MCF 10A (cell line): ENCODE measurements around the gene CYTH1. TPM values are rescaled to one million over a fixed set of nuclear protein-coding genes. Genes with fewer than 3 reads are reported as not detected.

ENCODE experiments used
- BruUV-seq: library from RNA; stranded (reverse); fragments of 400-500 nt; replicated peaks from 2 replicates; lab custom pipeline; 2021; lab: Mats Ljungman, UMichigan
- CTCF ChIA-PET: fragments of 300-600 bp; sonication (Branson Sonifier 250); formaldehyde crosslinking; extraction: SDS; loops from one replicate; lab custom pipeline; 2021; ENCODE audit warnings: antibody characterized with exemption, inconsistent platforms; lab: Yijun Ruan, JAX
- POLR2A ChIA-PET: fragments of 300-600, 350-650 bp; sonication (Branson Sonifier 250); formaldehyde crosslinking; extraction: SDS; loops from one replicate; lab custom pipeline; 2020; ENCODE audit warnings: antibody characterized with exemption, inconsistent platforms; lab: Yijun Ruan, JAX
- DNase-seq: peaks from one replicate; pipeline ENCODE4 v3.0.0-alpha.2; 2018; ENCODE audit not compliant: unreplicated experiment
- H3K27ac Mint-ChIP-seq: one replicate; pipeline ENCODE4 v1.8.0; 2022; ENCODE audit warnings: mild to moderate bottlenecking, low read depth, mixed read lengths; ENCODE audit not compliant: unreplicated experiment
- H3K27me3 Mint-ChIP-seq: one replicate; pipeline ENCODE4 v1.8.0; 2022; ENCODE audit warnings: mixed read lengths; ENCODE audit not compliant: insufficient read depth, unreplicated experiment
- H3K36me3 Mint-ChIP-seq: one replicate; pipeline ENCODE4 v1.8.0; 2022; ENCODE audit warnings: mild to moderate bottlenecking, moderate library complexity, mixed read lengths; ENCODE audit not compliant: insufficient read depth, unreplicated experiment
- H3K4me1 Mint-ChIP-seq: one replicate; pipeline ENCODE4 v1.8.0; 2022; ENCODE audit warnings: mixed read lengths; ENCODE audit not compliant: insufficient read depth, unreplicated experiment
- H3K4me3 Mint-ChIP-seq: one replicate; pipeline ENCODE4 v1.8.0; 2022; ENCODE audit warnings: mild to moderate bottlenecking, moderate library complexity, mixed read lengths; ENCODE audit not compliant: unreplicated experiment
- H3K9me3 Mint-ChIP-seq: one replicate; pipeline ENCODE4 v1.8.0; 2022; ENCODE audit warnings: mixed read lengths; ENCODE audit not compliant: unreplicated experiment
- intact Hi-C: fragments of 100-400 bp; cut with micrococcal nuclease; formaldehyde crosslinking; loops from 2 replicates; pipeline ENCODE4 v1.14.1; 2022
- total RNA-seq: library from RNA; stranded (reverse); gene quantifications from 2 replicates; pipeline ENCODE4 v1.2.3, GENCODE V29; 2022
- TF ChIP-seq, protein P1 (sequence below): fragments of 200-600 bp; IDR thresholded peaks from one replicate; pipeline ENCODE4 v1.8.0; 2022; ENCODE audit warnings: antibody characterized with exemption, mild to moderate bottlenecking; ENCODE audit not compliant: unreplicated experiment

Gene CYTH1
- total RNA-seq, 1 experiment from 2014 or later: 38.5 TPM

DNA sequence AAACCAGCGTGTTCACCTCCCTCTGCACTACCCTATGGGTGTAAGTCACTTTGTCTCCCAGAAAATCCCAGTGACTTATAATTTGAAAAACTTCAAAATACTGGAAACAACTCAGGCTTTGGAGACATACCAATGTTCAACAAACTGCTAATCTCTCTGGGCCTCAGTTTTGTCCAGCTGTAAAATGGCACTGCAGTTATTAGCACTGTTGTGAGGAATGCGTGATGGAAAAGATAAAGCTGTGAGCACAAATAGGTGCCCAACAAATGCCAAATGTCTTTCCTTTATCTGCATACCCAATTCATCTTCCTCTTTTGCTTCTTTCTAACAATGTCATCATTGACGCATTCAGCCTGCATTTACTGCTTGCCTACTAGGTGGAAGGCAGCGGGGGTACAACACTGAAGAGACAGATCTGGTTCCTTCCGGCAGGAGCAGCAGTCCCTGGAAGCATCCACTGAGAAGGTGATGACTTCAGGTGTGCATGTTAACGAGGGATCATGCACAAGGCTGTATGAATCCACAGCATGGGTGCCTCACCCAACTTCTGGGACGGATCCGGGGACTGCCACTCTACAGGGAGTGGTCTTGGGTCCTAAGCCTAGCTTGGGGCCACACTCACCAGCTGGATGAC is 63.4 kb downstream of the CYTH1 start:
- H3K4me3 Mint-ChIP-seq: no peak overlapping the region
- H3K4me1 Mint-ChIP-seq: peaks cover 58% of the 10 kb centered on the region
- BruUV-seq: no TSS peak
- H3K27me3 Mint-ChIP-seq: no peaks in the 10 kb centered on the region
- H3K9me3 Mint-ChIP-seq: no peaks in the 10 kb centered on the region
- ChIA-PET POLR2A (interaction anchor here (1.2 to 7.9 kb wide), 6 partner anchors 10 to 61 kb away, joined by 3 to 131 read pairs (median 17); no protein-coding TSS in a partner anchor), CTCF (interaction anchor here (0.7 to 2.6 kb wide), 3 partner anchors 10 to 1869 kb away, joined by 3 to 16 read pairs (median 13); no protein-coding TSS in a partner anchor)
- DNase-seq: no peak
- peak overlapping the region; percentile 52 for H3K27ac Mint-ChIP-seq
- intact Hi-C loops: no loop called here
- TF ChIP-seq, protein P1, sequence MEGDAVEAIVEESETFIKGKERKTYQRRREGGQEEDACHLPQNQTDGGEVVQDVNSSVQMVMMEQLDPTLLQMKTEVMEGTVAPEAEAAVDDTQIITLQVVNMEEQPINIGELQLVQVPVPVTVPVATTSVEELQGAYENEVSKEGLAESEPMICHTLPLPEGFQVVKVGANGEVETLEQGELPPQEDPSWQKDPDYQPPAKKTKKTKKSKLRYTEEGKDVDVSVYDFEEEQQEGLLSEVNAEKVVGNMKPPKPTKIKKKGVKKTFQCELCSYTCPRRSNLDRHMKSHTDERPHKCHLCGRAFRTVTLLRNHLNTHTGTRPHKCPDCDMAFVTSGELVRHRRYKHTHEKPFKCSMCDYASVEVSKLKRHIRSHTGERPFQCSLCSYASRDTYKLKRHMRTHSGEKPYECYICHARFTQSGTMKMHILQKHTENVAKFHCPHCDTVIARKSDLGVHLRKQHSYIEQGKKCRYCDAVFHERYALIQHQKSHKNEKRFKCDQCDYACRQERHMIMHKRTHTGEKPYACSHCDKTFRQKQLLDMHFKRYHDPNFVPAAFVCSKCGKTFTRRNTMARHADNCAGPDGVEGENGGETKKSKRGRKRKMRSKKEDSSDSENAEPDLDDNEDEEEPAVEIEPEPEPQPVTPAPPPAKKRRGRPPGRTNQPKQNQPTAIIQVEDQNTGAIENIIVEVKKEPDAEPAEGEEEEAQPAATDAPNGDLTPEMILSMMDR: no peak
- no peaks in the 10 kb centered on the region for H3K36me3 Mint-ChIP-seq

DNA sequence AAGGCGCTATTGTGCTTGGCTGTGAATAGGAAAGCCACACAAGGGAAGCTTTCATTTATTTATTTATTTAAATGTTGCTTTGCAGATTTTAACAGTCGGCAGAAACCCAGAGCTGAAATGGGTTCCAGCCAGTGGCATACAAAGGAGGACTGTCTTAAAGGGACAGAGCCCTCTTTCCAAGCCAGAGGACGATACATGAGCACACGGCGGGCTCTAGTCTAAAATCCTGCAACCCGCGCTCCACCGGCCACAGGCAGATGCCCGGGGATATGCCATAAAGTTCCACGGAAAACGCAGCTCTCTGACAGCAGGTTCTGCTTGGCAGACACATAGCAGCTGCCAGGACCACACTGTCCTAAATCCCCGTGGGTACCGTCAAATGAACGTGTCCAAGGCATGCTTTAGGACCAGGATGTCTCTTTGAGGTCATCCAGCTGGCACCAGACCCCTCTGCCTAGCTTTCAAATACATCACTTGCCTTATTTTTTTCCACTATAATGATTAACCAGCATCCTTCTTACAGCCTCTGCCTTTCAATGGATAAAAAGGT is 64.6 kb downstream of the CYTH1 start:
- Mint-ChIP-seq H3K4me3 (peak overlapping the region; percentile 74), H3K9me3 (no peaks in the 10 kb centered on the region), H3K27ac (peak overlapping the region; percentile 70), H3K36me3 (no peaks in the 10 kb centered on the region), H3K27me3 (no peaks in the 10 kb centered on the region), H3K4me1 (peaks cover 55% of the 10 kb centered on the region)
- intact Hi-C loops: loop anchor here (1.0 kb wide), 1 partner anchor 29 kb away; no protein-coding TSS in a partner anchor
- no TSS peak for BruUV-seq
- DNase-seq: peak; percentile 57
- TF ChIP-seq, protein P1: no peak
- CTCF ChIA-PET: interaction anchor here (0.9 to 2.6 kb wide), 4 partner anchors 9 to 220 kb away, joined by 4 to 16 read pairs (median 9); no protein-coding TSS in a partner anchor
- POLR2A ChIA-PET: interaction anchor here (0.5 to 7.9 kb wide), 14 partner anchors 8 to 1434 kb away, joined by 3 to 131 read pairs (median 6); no protein-coding TSS in a partner anchor

DNA sequence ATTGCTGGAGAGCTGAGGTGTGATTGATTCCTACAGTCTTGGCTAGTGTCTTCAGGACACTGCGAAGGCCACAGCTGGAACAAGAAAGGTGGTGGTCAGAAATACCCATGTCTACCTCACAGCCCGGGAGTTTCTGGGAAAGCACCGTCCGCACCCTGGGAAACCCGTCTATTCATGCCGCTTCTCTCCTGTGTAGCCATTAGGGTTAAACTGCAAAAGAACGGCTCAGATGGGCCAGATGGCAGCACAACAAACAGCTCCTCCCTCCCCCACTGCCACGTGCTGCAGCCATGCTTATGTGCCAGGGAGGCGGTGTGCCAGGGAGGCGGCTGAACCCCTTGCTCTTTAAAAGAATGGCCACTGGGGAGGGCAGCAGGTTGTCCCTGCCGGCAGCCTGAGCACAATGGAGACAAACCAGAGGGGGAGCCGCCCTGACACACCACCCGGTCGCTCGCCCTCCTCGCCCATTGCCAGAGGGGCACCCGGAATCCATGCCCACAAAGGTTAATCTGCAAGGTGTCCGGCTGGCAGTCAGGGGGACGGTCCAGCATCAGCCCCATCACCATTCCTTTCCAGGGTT is 65.2 kb downstream of the CYTH1 start:
- Mint-ChIP-seq H3K9me3 (no peaks in the 10 kb centered on the region), H3K4me3 (peak overlapping the region; percentile 74)
- POLR2A ChIA-PET: interaction anchor here (0.5 to 7.9 kb wide), 14 partner anchors 9 to 1433 kb away, joined by 3 to 131 read pairs (median 6); no protein-coding TSS in a partner anchor

More for the DNA sequence above, 65.2 kb downstream of the CYTH1 start:
- H3K27me3 Mint-ChIP-seq: no peaks in the 10 kb centered on the region
- peaks cover 55% of the 10 kb centered on the region for H3K4me1 Mint-ChIP-seq
- TF ChIP-seq, protein P1: no peak
- peak overlapping the region; percentile 70 for H3K27ac Mint-ChIP-seq
- CTCF ChIA-PET: interaction anchor here (0.7 to 2.6 kb wide), 5 partner anchors 8 to 220 kb away, joined by 3 to 16 read pairs (median 5); no protein-coding TSS in a partner anchor
- no peaks in the 10 kb centered on the region for H3K36me3 Mint-ChIP-seq
- intact Hi-C loops: loop anchor here (1.0 kb wide), 1 partner anchor 29 kb away; no protein-coding TSS in a partner anchor
- DNase-seq: peak; percentile 76
- no TSS peak for BruUV-seq
